ENCODE results near the gene LDLRAD3.

DNA sequence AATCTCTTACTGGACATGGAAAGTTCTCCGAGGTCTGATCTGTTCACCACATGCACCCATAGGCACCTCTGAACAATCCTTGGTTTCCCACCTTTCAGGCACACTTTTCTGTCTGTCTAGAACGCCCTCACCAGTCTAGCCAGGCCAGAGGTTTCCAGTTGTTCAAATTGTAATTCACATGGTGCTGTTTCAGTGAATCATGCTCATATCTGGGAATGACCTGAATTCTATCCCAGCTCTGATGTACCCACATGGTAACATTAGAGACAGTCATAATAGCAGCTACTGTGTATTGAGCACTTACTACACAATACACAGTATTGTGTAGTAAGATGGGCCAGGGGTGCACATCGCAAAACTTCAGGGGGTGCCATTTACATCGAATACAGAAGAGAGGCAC, 207.1 kb downstream of the LDLRAD3 start:
- TF ChIP-seq POLR2A (IDR thresholded peaks at IDR 0.05) (no peak), POLR2AphosphoS5 (IDR thresholded peaks at IDR 0.05) (no peak)
- TF ChIP-seq, protein P1, sequence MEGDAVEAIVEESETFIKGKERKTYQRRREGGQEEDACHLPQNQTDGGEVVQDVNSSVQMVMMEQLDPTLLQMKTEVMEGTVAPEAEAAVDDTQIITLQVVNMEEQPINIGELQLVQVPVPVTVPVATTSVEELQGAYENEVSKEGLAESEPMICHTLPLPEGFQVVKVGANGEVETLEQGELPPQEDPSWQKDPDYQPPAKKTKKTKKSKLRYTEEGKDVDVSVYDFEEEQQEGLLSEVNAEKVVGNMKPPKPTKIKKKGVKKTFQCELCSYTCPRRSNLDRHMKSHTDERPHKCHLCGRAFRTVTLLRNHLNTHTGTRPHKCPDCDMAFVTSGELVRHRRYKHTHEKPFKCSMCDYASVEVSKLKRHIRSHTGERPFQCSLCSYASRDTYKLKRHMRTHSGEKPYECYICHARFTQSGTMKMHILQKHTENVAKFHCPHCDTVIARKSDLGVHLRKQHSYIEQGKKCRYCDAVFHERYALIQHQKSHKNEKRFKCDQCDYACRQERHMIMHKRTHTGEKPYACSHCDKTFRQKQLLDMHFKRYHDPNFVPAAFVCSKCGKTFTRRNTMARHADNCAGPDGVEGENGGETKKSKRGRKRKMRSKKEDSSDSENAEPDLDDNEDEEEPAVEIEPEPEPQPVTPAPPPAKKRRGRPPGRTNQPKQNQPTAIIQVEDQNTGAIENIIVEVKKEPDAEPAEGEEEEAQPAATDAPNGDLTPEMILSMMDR (IDR thresholded peaks at IDR 0.05): no peak

All from prostate gland (tissue), 2 donors.